ENCODE measurements around the gene EFTUD2.

EFTUD2 gene

DNA sequence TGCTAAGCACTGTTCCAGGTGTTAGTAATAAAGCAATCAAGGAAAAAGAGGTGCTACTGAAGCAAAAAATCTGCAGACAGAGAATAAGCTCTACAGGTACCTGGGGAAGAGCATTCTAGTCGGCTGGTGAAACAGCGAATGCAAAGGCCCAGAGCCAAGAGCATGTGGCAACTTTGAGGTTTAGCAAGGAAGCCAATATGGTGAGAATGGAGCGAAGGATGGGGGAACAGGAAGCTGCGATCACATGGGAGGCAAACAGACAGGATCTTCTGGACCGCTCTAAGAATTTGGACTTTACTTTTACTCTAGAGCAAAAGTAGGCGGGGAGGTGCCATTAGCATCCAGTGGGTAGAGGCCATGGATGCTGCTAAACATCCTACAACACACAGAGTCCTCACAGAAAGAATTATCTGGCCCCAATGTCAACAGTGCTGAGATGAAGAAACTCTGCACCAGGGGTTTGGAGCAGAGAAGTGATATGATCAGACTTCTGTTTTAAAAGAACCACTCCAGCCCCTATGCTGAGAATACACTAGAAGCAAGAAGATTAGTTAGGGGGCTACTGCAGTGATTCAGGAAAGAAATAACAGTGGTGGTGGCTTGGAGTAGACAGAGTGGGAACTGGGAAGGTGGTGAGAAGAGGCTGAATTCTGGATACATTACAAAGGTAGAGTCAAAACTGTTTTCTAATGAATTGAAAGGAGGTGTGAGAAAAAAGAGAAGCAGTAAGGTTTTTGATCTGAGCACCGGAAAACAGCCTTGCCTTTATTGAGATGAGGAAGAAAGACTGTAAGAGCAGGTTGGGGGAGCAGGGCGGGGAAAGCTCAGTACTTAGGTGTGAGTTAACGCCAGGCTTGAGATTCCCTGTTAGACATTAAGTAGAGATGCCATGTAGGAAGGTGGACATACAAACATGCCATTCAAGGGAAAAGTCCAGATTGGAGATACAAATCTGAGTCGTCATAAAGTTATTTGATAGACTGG is 11.0 kb downstream of the EFTUD2 start:
- DNase-seq (ENCODE audit: low read depth), result no peak

DNA sequence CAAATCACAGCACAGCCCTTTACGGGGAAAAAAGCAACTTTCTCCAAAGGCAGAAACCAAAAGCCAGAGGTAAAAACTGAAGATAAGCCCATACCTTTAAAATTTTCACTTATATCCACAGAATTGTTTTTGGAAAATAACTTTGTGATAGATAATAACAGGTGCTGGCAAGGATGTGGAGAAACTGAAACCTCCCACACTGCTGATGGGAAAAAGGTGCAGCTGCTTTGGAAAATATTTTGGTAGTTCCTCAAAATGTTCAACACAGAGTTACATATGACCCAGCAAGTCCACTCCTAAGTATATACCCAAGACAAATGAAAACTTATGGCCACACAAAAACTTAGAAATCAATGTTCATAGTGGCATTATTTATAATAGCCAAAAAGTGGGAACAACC is 12.2 kb downstream of the EFTUD2 start:
- no peak for DNase-seq (ENCODE audit: low read depth)

DNA sequence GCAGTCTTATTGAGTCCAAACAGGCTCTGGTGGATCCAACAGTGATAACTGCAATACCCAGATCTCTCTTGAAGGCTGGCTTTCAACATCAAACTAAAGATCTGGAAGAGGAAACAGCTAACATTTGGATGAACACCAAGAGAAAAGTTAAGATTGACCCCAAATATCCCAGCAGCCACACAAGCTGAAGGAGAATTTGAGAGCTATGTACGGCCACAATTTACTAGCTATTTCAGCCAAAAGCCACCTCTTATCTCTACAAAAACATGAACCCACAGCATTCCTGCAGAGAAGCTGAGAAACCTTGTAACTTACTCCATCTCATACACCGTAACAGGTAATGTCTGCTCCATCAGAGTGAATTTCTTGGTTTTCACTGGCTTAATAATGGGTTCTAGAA is 14.3 kb downstream of the EFTUD2 start:
- no peak for DNase-seq (ENCODE audit: low read depth)

DNA sequence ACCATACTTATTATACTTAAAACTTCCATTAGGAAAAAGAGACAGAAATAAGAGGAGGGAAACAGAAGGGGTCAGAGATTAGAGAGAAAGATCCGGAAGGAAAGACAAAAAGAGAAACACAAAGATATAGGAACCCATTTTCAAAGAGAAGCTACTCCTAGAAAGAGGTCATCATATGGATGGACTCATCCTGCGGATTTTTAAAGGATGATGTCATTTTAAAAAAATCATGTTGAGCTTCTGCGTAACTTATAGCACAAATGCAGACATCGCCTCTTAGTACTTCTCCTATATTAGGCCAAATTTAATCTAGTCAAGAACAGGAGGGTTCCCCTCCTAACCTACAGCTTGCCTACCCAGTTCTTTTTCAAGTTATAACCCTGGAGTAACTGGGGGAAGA is 18.1 kb downstream of the EFTUD2 start:
- no peak for DNase-seq (ENCODE audit: low read depth)

DNA sequence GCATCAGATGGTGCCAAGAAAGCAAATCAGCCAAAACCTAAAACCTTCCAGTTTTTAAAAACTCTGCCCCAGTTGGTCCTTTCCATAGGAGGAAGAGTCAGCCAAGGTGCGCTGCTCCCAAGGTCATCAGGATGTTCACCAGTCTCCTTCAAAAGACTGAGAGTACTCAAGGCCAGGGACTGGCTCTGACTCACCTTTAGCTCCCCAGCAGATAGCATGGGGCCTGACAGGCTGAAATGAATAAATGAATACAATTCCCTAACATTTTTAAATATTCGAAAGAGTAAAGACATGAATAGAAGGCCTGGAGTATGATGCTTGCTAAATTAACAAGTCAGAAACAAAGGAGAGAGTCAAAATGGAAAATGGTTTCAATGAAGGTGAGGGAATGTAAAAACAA is 19.2 kb downstream of the EFTUD2 start:
- no peak for DNase-seq (ENCODE audit: low read depth)

DNA sequence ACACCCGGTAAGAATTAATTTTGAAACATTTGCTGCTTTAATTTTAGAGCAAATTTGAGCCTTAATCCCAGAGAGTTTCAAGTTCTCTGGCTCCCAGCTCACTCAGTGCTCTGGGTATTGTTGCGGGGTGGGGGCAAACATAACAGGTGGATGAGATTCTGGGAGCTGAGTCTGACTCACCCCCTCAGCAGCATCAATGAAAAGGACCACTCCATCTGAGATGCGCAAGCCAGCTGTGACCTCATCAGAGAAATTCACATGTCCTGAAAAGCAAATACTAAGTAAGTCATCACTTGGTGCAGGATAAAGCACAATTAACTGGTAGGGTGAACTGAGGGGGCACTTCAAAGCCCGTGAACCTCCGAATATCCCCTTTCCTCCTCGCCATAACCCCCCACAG is 19.9 kb downstream of the EFTUD2 start:
- no peak for DNase-seq (ENCODE audit: low read depth)

DNA sequence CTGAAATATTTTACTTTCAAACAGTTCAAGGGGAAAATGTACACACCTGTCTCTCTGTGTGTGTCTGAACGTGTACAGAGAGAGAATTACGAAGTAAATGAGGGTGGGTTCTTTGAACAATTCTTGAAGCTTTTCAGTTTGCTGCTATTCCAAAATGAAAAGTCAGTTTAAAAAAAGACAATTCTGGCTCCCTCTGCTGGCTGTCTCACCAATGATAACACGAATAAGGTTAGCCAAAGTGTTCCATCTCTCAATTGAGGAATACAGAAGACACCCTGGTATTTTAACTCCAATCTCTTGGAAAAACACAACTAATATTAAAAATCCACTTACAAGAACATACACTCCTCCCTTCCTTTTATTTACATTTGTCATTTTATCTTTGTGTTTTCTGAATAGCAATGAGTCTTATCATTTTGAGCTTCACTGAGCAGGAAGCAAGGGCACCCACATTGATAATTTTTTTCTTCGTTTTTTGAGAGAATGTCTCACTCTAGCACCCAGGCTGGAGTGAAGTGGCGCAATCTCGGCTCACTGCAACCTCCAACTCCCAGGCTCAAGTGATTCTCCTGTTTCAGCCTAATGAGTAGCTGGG is 20.5 kb downstream of the EFTUD2 start:
- no peak for DNase-seq (ENCODE audit: low read depth)

DNA sequence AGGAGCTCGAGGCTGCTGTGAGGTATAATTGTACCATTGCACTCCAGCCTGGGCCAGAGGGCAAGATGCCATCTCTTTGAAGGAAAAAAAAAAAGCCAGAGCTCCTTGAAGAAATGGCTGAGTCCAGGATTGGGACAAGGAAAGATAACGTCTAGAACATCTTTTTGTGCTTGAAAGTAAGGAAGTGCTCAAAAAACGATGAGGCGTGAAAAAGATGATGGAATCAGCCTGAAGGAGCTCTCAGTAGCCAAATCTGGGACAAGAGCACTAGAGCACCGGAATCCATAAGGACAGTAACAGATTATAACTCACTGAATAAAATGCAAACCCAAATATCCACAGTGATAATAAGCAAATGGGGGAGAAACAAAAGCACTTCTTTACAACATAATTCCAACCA is 22.1 kb downstream of the EFTUD2 start:
- no peak for DNase-seq (ENCODE audit: low read depth)

DNA sequence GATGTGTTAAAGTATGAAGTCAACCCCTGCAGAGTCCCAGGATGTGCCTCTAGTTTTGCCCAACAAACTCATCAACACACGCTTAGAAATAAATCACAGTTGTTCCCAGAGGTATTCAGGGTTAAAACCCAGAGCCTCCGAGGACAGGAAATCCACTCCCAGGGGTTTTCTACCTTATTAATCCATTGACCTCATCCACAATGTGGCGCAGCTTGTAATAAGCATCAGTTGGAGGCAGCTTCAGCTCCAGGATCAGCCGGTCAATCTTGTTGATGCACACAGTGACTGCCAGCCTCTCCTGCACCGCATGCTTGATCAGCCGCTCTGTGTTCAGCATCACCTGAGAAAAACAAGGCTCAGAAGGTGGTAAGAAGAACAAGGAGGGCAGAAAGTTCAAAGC is 23.5 kb downstream of the EFTUD2 start:
- DNase-seq (ENCODE audit: low read depth), result no peak

DNA sequence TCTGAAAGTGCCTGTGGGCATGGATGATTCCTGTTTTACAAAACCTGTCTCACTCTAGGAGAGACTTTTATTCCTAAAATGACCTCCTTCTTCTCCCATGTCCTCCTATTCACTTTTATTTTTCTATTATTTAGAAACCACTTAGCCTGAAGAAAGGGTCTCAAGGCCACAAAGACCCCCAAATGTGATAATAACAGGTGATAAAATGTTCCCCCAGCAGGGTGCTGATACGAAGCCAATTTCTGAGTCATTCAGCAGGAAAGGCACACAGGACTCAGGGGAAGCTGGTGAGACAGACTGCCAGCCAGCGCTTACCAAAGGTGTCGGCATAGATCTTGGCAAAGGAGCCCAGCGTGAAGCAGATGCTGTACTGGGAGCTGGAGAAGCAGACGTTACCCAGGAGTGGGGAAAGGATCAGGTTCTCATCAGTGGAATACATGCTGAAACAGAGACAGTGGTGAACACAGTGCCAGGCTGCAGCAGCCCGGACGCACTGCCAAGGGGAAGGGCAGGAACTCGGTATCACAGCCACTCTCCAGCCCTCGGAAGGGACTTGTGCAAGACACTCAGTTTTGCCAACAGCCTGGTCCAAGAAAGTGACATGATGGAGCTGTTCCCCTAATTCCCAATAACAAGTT is 27.0 kb downstream of the EFTUD2 start:
- no peak for DNase-seq (ENCODE audit: low read depth)

DNA sequence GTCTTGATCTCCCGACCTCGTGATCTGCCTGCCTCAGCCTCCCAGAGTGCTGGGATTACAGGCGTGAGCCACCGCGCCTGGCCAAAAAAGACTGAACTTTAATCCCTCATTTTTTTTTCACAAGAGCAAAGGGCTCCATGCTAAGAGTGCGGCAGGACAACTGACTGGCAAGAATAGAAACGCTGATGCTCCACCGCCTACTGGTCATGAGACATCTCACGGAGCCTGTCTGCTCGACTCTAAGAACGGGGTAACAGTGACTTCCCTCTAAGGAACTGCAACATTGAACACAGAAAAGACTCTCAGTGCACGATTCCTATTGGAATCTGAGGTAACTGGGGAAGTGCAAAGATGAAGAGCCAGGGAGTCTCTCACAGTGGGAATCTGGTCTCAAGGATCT is 27.7 kb downstream of the EFTUD2 start:
- no peak for DNase-seq (ENCODE audit: low read depth)

DNA sequence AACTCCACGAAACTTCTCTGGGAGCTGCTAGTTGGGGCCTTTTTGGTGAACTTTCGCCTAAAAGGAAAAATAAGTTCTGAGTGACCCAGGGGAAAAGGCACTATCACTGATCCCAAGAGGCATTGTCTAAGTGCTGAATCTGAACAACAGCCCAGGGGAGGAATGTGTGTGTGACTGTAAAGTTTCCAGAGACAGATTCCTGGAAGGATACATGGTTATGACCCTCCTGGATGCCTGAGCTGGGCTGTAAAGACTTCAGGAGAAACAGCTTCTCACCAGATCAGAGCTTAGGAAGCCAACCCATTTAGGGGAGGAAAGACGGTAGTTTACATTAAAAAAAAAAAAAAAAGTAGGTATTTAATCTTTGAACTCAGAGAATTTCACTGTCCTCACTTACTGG is 31.4 kb downstream of the EFTUD2 start:
- no peak for DNase-seq (ENCODE audit: low read depth)

DNA sequence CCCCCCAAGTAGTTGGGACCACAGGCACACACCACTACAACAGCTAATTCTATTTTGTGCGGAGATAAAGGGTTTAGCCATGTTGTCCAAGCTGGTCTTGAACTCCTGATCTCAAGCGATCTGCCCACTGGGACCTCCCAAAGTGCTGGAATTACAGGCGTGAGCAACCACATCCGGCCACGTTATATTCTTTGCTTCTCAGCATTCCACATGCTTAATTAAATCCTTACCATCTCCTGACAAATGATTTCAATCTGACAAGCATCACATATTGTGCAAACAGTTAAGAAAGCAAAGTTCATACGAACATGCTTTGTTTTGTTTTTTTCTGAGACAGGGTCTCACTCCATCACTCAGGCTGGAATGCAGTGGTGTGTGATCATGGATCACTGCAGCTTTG is 33.3 kb downstream of the EFTUD2 start:
- no peak for DNase-seq (ENCODE audit: low read depth)

DNA sequence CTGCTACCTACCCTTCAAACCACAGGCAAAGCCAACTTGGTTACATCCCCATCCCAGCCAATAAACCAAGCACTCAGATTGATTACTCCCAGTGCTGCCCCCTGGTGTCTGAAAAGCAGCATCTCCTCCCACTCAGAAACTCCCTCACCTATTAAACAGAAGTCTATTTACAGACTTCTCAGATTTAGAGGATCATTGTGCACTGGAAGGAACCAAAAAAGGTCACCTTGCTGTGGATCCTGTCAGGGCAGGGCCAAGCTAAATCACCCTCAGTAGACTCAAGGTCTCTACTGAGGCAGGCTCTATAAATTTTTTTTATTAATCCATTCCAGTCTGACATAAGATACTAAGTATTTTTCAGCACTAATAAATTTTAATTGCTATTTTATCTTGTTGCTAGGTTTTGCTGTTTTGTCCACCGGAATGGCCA is 34.0 kb downstream of the EFTUD2 start:
- DNase-seq (ENCODE audit: low read depth), result peak; percentile 64

DNA sequence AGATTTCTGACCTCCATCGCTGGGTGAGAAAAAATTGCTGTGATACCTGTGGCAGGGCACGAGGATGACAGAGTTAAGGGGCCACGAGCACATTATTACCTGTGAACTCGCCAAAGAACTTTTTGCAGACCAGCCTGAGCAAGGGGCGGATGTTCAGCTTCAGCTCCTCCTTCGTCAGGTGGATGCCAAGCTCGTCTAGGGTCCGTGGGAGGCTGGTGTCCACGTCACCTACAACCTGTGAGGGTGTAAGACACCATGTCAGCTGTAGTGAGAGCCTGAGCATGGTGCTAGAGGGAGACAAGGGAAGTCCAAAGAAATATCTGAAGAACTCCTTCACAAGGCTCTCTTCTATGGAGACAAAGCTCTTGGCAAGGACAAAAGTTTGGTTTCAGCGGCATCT is 34.4 kb downstream of the EFTUD2 start:
- no peak for DNase-seq (ENCODE audit: low read depth)

DNA sequence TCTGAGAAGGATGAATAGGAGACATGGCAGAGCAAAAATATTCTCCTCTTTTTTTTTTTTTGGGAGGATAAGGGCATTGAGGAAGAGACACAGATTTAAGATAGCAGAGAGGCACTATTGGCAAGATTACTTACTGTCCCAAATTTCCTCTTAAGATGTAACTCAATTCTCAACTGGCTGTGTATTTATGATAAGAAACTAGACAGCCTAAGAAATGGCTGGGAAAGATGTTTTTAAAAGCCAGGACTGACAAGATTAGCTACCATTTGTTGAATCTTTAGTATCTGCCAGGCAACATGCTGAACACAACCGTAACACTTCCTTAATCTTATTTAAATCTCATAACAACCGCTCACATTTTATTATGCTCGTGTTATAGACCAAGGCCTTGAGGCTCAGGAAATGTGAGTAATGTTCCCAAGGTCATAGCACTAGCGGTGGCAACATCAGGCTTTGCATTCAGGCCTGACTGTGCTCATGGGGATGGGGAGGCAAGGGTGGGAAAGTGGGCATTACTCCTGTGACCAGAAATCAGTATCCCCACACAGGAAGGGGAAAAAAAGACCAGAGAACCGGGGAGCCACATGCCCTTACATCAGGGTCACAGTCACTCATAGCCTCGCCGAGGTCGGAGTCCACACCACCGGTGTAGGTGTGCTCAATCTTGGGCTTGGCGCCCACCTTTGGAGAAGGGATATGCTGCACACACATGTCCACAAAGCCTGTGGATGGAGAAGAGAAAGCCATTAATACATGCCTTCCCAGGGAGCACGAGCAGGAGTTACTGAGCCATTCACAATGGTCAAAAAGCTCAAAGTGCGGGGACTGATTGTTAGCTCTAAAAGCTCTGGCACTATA is 36.0 kb downstream of the EFTUD2 start:
- no peak for DNase-seq (ENCODE audit: low read depth)

DNA sequence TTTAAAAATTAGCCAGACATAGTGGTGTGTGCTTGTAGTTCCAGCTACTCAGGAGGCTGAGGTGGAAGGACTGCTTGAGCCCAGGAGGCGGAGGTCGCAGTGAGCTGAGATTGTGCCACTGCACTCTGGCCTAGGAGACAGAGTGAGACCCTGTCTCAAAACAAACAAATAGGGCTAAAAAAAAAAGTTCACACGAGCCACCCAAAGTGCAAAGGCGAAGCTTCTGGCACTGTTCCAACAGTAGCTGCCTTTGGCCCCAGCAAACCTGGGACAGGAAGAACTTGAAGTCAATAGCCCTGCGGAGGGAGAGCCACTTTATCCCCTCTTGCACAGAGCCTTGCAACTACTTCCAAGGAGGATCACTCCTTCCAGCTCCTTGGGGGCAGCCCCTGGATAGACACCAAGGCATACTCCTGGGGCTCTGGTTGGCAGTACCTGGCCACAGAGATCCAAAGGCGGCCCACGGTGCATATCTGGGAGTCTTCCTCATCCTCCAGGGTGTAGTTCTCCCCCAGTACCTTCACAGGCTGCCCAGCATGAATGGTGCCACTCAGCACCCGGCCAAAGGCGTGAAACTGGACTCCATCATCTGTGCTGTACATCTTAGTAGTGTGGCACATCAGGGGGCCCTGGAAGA is 36.8 kb downstream of the EFTUD2 start:
- DNase-seq (ENCODE audit: low read depth), result no peak

DNA sequence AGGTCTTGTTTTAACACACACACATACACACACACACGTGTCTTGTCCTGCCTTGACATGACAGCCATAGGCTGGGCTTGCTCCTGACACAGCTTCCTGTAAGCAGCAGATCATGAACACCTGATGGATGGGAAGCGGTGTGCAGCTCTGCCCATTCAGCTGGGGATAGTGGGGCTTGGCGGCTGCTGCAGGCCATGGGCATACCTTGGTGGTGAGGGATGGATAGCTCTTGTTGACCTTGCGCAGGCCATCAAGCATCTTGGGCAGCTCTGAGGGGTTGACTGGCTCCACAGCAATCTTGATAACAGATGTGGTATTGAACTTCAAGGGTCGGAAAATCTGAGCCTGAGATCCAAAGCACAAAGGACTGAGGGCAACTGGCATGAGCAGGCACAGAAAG is 39.5 kb downstream of the EFTUD2 start:
- no peak for DNase-seq (ENCODE audit: low read depth)

DNA sequence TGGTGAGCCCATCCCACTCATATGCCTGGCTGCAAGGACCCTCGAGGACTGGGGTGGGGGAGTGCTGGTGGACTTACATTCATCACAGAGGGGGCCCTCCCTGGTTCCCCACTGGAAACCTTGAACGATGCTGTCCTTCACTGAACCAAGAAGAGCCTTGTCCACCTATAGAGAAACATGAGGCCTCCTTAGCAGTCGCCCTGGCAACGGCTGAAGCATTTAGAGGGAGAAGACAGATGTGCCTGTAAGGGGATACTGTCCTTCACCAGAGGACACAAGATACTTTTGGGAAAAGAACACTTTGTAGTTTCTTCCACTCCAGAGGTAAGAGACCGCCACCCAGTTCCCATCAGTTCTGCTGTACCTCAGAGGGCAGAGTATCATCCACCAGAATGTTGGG is 45.1 kb downstream of the EFTUD2 start:
- DNase-seq (ENCODE audit: low read depth), result no peak

DNA sequence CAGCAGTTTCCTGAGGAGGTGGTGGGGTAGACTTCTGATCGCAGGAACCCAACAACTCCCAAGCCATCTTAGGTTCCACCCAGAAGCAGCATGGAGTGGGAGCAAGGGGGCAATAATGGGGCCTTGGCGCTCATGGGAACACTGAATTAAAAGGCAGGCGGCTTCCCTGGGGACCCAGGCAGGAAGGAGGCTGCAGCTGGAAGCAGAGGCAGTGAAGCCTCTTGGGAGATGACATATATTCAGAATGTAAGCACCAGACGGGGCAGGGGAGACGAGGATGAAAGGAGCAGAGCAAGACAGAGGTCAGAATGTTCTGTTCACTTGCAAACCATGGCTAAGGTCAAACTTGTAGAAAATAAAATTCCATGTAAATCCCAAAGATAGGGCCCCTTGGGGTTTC is 48.6 kb downstream of the EFTUD2 start:
- DNase-seq (ENCODE audit: low read depth), result no peak

DNA sequence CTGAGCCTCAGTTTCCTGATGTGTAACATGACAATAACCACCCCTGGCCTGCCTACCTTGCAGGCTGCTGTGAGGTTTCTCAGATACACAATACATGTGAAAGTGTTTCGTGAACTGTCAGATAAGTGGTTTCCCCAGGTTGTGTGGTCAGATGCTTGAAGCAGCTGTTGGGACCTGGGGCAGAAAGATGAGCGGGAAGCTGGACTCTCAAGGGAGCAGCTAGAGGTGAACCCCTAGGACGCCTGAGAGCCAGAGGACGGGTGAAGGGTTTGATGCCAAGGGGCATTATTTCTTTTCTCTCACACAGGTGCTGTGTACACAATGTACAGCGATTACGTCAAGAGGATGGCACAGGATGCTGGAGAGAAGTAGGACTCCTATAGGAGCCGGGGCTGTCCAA is 49.2 kb downstream of the EFTUD2 start:
- no peak for DNase-seq (ENCODE audit: low read depth)

Measured in stimulated activated CD8-positive, alpha-beta memory T cell treated with anti-CD3 and anti-CD28 coated beads, Interleukin-12 subunit alpha, Interleukin-12 subunit beta, amount 100 ng/mL, for 1 hour (primary cell).